HepG2 (cell line): ENCODE data around the gene MAP2K6. TPM values are rescaled to one million over a fixed set of nuclear protein-coding genes. Genes with fewer than 3 reads are reported as not detected.

Experiments used
- ATAC-seq: fragments of 200-7000 bp; cut with Tn5 transposase; 3 replicates; pipeline ENCODE4 v1.9.1; 2020; ENCODE audit warnings: mild to moderate bottlenecking, moderate library complexity
- Bru-seq: library from RNA; stranded (reverse); fragments of 400-500 nt; gene quantifications from one replicate; lab custom pipeline; 2021; lab: Mats Ljungman, UMichigan
- BruChase-seq, 2 experiments: library from RNA; stranded (reverse); fragments of 400-500 nt; gene quantifications; one replicate each; lab custom pipeline; 2021; lab: Mats Ljungman, UMichigan
- BruUV-seq: library from RNA; stranded (reverse); fragments of 400-500 nt; replicated peaks from 2 replicates; lab custom pipeline; 2021; lab: Mats Ljungman, UMichigan
- CTCF ChIA-PET: fragments of 300-600 bp; formaldehyde crosslinking; extraction: SDS; loops from one replicate; lab custom pipeline; 2021; ENCODE audit warnings: low total read pairs, inconsistent platforms, low intra/inter-chr PET ratio; lab: Yijun Ruan, JAX
- POLR2A ChIA-PET: fragments of 350-600 bp; sonication (Branson Sonifier 250); formaldehyde crosslinking; loops from one replicate; lab custom pipeline; 2020; ENCODE audit warnings: antibody characterized with exemption, inconsistent platforms; lab: Yijun Ruan, JAX
- DNase-seq: peaks from one replicate; pipeline ENCODE4 v3.0.0-alpha.2; 2015; ENCODE audit warnings: low spot score
- FAIRE-seq: peaks from 3 replicates; lab custom pipeline; 2011; peaks lifted over from hg19 to GRCh38; lab: Jason Lieb, UNC
- H2AFZ ChIP-seq: one replicate; pipeline ENCODE4 v1.6.1; 2011; ENCODE audit warnings: low read length, inconsistent platforms
- H3K27ac ChIP-seq: fragments of 300-600 bp; 3 replicates; pipeline ENCODE4 v1.8.0; 2011; ENCODE audit warnings: mixed run types, mild to moderate bottlenecking, mixed read lengths, low read length, inconsistent platforms; ENCODE audit not compliant: insufficient read depth; ENCODE audit errors: extremely low read length
- H3K27me3 ChIP-seq, 2 experiments: fragments of 200-600 bp in 1 of 2; 2 replicates in 1 of 2; 3 replicates in 1 of 2; pipeline versions ENCODE4 v1.6.0 to v1.8.0; 2011; ENCODE audit warnings: low read length in 2 of 2, mild to moderate bottlenecking in 2 of 2, moderate library complexity in 2 of 2, inconsistent platforms in 1 of 2; ENCODE audit not compliant: insufficient read depth in 2 of 2, control insufficient read depth in 1 of 2
- H3K36me3 ChIP-seq, 2 experiments: fragments of 200-600 bp in 1 of 2; replicated peaks in 1 of 2; 2 replicates in 1 of 2; 3 replicates in 1 of 2; pipeline versions ENCODE4 v1.5.1 to v1.8.0; 2011; ENCODE audit warnings: low read length in 2 of 2, inconsistent platforms in 1 of 2; ENCODE audit not compliant: insufficient read depth in 2 of 2, control insufficient read depth in 1 of 2
- H3K4me1 ChIP-seq: 2 replicates; pipeline ENCODE4 v1.5.1; 2012; ENCODE audit warnings: low read length, inconsistent platforms; ENCODE audit not compliant: insufficient read depth
- H3K4me2 ChIP-seq: 2 replicates; pipeline ENCODE4 v1.6.0; 2011; ENCODE audit warnings: low read depth, low read length, inconsistent platforms
- H3K4me3 ChIP-seq, 3 experiments: fragments of 200-600 bp in 1 of 3; sonication (generic), shearing (Covaris generic) in 1 of 3; replicated peaks in 1 of 3; 2 replicates each; pipeline ENCODE4 v1.5.1; 2011 to 2016; ENCODE audit warnings: low read length in 3 of 3, inconsistent platforms in 2 of 3, low read depth in 2 of 3, mild to moderate bottlenecking in 2 of 3, control low read depth in 1 of 3, mixed read lengths in 1 of 3; ENCODE audit not compliant: insufficient read depth in 1 of 3
- H3K79me2 ChIP-seq: one replicate; pipeline ENCODE4 v1.6.1; 2011; ENCODE audit warnings: low read length, inconsistent platforms; ENCODE audit not compliant: insufficient read depth
- H3K9ac ChIP-seq: 2 replicates; pipeline ENCODE4 v1.6.0; 2011; ENCODE audit warnings: mild to moderate bottlenecking, low read depth, low read length, inconsistent platforms; ENCODE audit not compliant: insufficient read depth
- H3K9me3 ChIP-seq: 2 replicates; pipeline ENCODE4 v1.5.1; 2012; ENCODE audit warnings: mild to moderate bottlenecking, low read length
- H4K20me1 ChIP-seq: 2 replicates; pipeline ENCODE4 v1.6.0; 2011; ENCODE audit warnings: inconsistent platforms, mild to moderate bottlenecking, low read length, moderate library complexity; ENCODE audit not compliant: insufficient read depth
- ATM ChIP-seq: fragments of 450-650 bp; IDR thresholded peaks from 2 replicates; pipeline ENCODE4 v1.7.1; 2017; ENCODE audit warnings: mild to moderate bottlenecking, borderline replicate concordance
- HDAC6 ChIP-seq: fragments of 200-600 bp; sonication (generic); IDR thresholded peaks from 2 replicates; pipeline ENCODE4 v1.7.0; 2017; ENCODE audit warnings: mild to moderate bottlenecking, antibody characterized with exemption, low read length, low read depth
- HOXA9 ChIP-seq: sonication (generic); formaldehyde crosslinking; IDR thresholded peaks from 2 replicates; pipeline ENCODE4 v1.8.1; 2022; ENCODE audit warnings: missing genetic modification reagents, mild to moderate bottlenecking, moderate library complexity, borderline replicate concordance
- NAIF1 ChIP-seq: sonication (generic); formaldehyde crosslinking; IDR thresholded peaks from 2 replicates; pipeline ENCODE4 v1.5.0; 2020; ENCODE audit warnings: mild to moderate bottlenecking, missing genetic modification reagents, borderline replicate concordance
- NONO ChIP-seq, 2 experiments: fragments of 450-650 bp in 1 of 2; sonication (generic) in 1 of 2; formaldehyde crosslinking in 1 of 2; IDR thresholded peaks in 1 of 2; conservative IDR thresholded peaks in 1 of 2; 2 replicates each; pipeline versions ENCODE4 v1.6.1 to v1.8.0; 2017 to 2022; ENCODE audit warnings: mild to moderate bottlenecking in 1 of 2, missing genetic modification reagents in 1 of 2, moderate library complexity in 1 of 2
- PAF1 ChIP-seq: IDR thresholded peaks from 2 replicates; pipeline ENCODE4 v1.6.1; 2016; ENCODE audit warnings: missing genetic modification reagents, missing compliant biosample characterization
- SMYD3 ChIP-seq: sonication (generic); formaldehyde crosslinking; IDR thresholded peaks from 2 replicates; pipeline ENCODE4 v1.8.1; 2023; ENCODE audit warnings: mild to moderate bottlenecking, missing genetic modification reagents
- ZBTB3 ChIP-seq: sonication (generic); formaldehyde crosslinking; IDR thresholded peaks from 2 replicates; pipeline ENCODE4 v1.4.0; 2020; ENCODE audit warnings: low read depth, mild to moderate bottlenecking, moderate library complexity, missing genetic modification reagents, borderline replicate concordance
- ZMYM2 ChIP-seq: sonication (generic); formaldehyde crosslinking; IDR thresholded peaks from 2 replicates; pipeline ENCODE4 v1.8.0; 2022; ENCODE audit warnings: mild to moderate bottlenecking, missing genetic modification reagents
- ZNF253 ChIP-seq: sonication (generic); formaldehyde crosslinking; IDR thresholded peaks from 2 replicates; pipeline ENCODE4 v1.8.0; 2022; ENCODE audit warnings: mild to moderate bottlenecking, missing genetic modification reagents, borderline replicate concordance
- ZNF333 ChIP-seq: sonication (generic); formaldehyde crosslinking; IDR thresholded peaks from 2 replicates; pipeline ENCODE4 v1.4.0; 2020; ENCODE audit warnings: mild to moderate bottlenecking, missing genetic modification reagents, borderline replicate concordance
- ZNF546 ChIP-seq: sonication (generic); formaldehyde crosslinking; conservative IDR thresholded peaks from 2 replicates; pipeline ENCODE4 v1.8.1; 2023; ENCODE audit warnings: mild to moderate bottlenecking, missing genetic modification reagents
- WGBS: methylation state at CpG from one replicate; pipeline ENCODE4 v1.1.6; 2017; ENCODE audit warnings: low lambda C conversion rate; 5-methylcytosine and 5-hydroxymethylcytosine counted together
- in situ Hi-C: cut with HindIII; loops from 2 replicates; pipeline ENCODE4 v1.10.0; 2017; ENCODE audit warnings: low pct_unique_long_range_greater_than_20kb; ENCODE audit not compliant: extremely low pct_ligation_motif_present
- intact Hi-C: fragments of 100-400 bp; cut with micrococcal nuclease; formaldehyde crosslinking; loops from one replicate; pipeline ENCODE4 v1.10.0; 2022; ENCODE audit not compliant: unreplicated experiment
- long read RNA-seq, 2 experiments: library from RNA in 1 of 2; library from polyadenylated mRNA in 1 of 2; stranded (forward) in 1 of 2; unstranded in 1 of 2; transcript quantifications; one replicate each; pipeline ENCODE4 v2.0.0, GENCODE V29; 2019 to 2022
- polyA minus RNA-seq, 3 experiments: library from RNA; depleted of rRNA, polyadenylated mRNA; stranded (reverse); fragments of >200 nt; gene quantifications; 2 replicates each; pipeline ENCODE4 v1.2.3, GENCODE V29; 2011; ENCODE audit warnings: low replicate concordance in 1 of 3
- polyA plus RNA-seq, 8 experiments: library from polyadenylated mRNA; depleted of rRNA in 3 of 8; stranded (reverse) in 7 of 8; unstranded in 1 of 8; fragments of >200 nt; fragmentation: Illumina TruSeq in 4 of 8; extraction: Trizol in 4 of 8; gene quantifications; 2 replicates each; pipeline versions ENCODE4 v1.2.1 to v1.2.3, GENCODE V29; 2011 to 2016; ENCODE audit warnings: low read depth in 4 of 8, missing spikeins in 1 of 8, mixed read lengths in 1 of 8; ENCODE audit not compliant: insufficient read depth in 1 of 8
- total RNA-seq, 5 experiments: library from RNA; depleted of rRNA; stranded (reverse); fragments of >200 nt; fragmentation: Illumina TruSeq; extraction: Trizol; gene quantifications; 2 replicates each; pipeline ENCODE4 v1.2.3, GENCODE V29; 2016; ENCODE audit warnings: low read depth in 1 of 5
- TF ChIP-seq, protein P1 (sequence below): sonication (generic); formaldehyde crosslinking; IDR thresholded peaks from 2 replicates; pipeline ENCODE4 v1.4.0; 2020; ENCODE audit warnings: missing genetic modification reagents
- TF ChIP-seq, protein P2 (sequence below): sonication (generic); formaldehyde crosslinking; IDR thresholded peaks from 2 replicates; pipeline ENCODE4 v1.4.0; 2020; ENCODE audit warnings: mild to moderate bottlenecking, missing genetic modification reagents

Gene MAP2K6
- total RNA-seq (2016; rRNA removed; fragmentation: Illumina TruSeq; extraction: Trizol) (33.6 and 48.4 TPM in 2 replicates), polyA plus RNA-seq (2011; rRNA removed) (3.5 and 5.1 TPM in 2 replicates), polyA minus RNA-seq (2011; rRNA and poly(A)+ RNA removed; ENCODE audit: low replicate concordance) (7.3 and 29.0 TPM in 2 replicates), Bru-seq, nascent RNA (percentile 50 among the genes with signal in this experiment), BruChase-seq, experiment 1, labeled RNA remaining after a 6-hour chase (percentile 50 among the genes with signal in this experiment), BruChase-seq, experiment 2, labeled RNA remaining after a 2-hour chase (percentile 47 among the genes with signal in this experiment)
- total RNA-seq (2016; cell fraction: cytosol; rRNA removed; fragmentation: Illumina TruSeq; extraction: Trizol; ENCODE audit: low read depth), result 18.3 and 21.7 TPM in 2 replicates
- 36.2 and 45.7 TPM in 2 replicates for total RNA-seq (2016; cell fraction: insoluble cytoplasmic fraction; rRNA removed; fragmentation: Illumina TruSeq; extraction: Trizol)
- total RNA-seq (2016; cell fraction: membrane; rRNA removed; fragmentation: Illumina TruSeq; extraction: Trizol), result 39.5 and 42.7 TPM in 2 replicates
- 16.9 and 22.6 TPM in 2 replicates for total RNA-seq (2016; cell fraction: nucleus; rRNA removed; fragmentation: Illumina TruSeq; extraction: Trizol)
- polyA plus RNA-seq (2011; cell fraction: cytosol; rRNA removed), result 3.0 and 3.9 TPM in 2 replicates
- 1.6 and 1.8 TPM in 2 replicates for polyA plus RNA-seq (2011; cell fraction: nucleus; rRNA removed)
- polyA plus RNA-seq (2012), result 4.5 and 5.8 TPM in 2 replicates
- 14.9 and 18.7 TPM in 2 replicates for polyA plus RNA-seq (2016; cell fraction: cytosol; fragmentation: Illumina TruSeq; extraction: Trizol; ENCODE audit: low read depth)
- polyA plus RNA-seq (2016; cell fraction: insoluble cytoplasmic fraction; fragmentation: Illumina TruSeq; extraction: Trizol; ENCODE audit: low read depth), result 28.6 and 35.3 TPM in 2 replicates
- 23.6 and 28.6 TPM in 2 replicates for polyA plus RNA-seq (2016; cell fraction: membrane; fragmentation: Illumina TruSeq; extraction: Trizol; ENCODE audit: low read depth)
- polyA plus RNA-seq (2016; cell fraction: nucleus; fragmentation: Illumina TruSeq; extraction: Trizol; ENCODE audit: insufficient read depth, low read depth), result 13.3 and 14.0 TPM in 2 replicates
- 3.5 and 4.1 TPM in 2 replicates for polyA minus RNA-seq (2011; cell fraction: cytosol; rRNA and poly(A)+ RNA removed)
- 7.3 and 9.3 TPM in 2 replicates for polyA minus RNA-seq (2011; cell fraction: nucleus; rRNA and poly(A)+ RNA removed)
- long read RNA-seq, experiment 1, full-length matches to known transcripts, result 10 of 13 reads
- long read RNA-seq, experiment 1, partial matches to known transcripts, result 0 of 13 reads
- long read RNA-seq, experiment 1, other reads (novel, unspliced or antisense), result 3 of 13 reads
- long read RNA-seq, experiment 2, full-length matches to known transcripts, result 7 of 16 reads
- long read RNA-seq, experiment 2, partial matches to known transcripts, result 0 of 16 reads
- long read RNA-seq, experiment 2, other reads (novel, unspliced or antisense), result 9 of 16 reads

DNA sequence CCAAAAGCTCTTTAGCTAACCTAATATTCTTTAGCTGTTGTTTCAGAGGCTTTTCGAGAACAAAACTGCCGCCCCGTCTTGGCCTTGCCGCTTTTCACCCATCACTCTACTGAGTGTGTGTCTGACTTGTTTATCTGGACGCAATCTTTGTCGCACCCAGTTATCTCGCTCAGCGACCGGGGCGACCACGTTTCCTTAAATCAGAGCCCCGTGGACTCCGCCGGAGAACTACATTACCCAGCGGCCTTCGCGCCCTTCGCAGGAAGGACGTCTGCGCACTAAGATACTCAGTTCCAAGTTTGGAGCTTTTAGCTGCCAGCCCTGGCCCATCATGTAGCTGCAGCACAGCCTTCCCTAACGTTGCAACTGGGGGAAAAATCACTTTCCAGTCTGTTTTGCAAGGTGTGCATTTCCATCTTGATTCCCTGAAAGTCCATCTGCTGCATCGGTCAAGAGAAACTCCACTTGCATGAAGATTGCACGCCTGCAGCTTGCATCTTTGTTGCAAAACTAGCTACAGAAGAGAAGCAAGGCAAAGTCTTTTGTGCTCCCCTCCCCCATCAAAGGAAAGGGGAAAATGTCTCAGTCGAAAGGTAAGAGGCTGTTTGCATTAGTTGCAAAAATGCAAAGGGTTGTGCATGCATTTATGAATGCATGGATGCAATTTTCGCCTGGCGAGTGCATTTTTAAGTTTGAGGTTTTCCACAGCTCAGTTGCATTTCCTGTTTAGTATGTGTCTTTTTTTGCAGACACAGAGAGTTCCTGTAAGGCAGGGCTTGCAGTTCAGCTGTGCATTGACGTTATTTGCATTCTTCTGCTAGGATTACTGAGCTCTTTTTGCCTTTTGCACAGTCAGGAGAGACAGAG lies at the start of gene MAP2K6:
TSS of gene MAP2K6 (plus strand) at position 290 of the 867 bp plus-strand sequence. CDS start at position 578, 288 bp downstream.
- H3K4me3 ChIP-seq, result peak within 1 kb of the TSS; percentile 67 to 73 (median 72)
- peaks cover 28% of the 10 kb centered on the region for H3K4me1 ChIP-seq
- DNase-seq (peak; percentile 77), ATAC-seq (peak; percentile 99), FAIRE-seq (peak; percentile 93)
- ChIA-PET POLR2A (interaction anchor here (0.6 to 1.7 kb wide), 6 partner anchors 11 to 88 kb away, joined by 3 to 13 read pairs (median 6); partner anchors contain the start of gene ABCA5), CTCF (no interaction called here)
- peaks cover 3% of the 10 kb centered on the region for H3K79me2 ChIP-seq
- no peaks in the 10 kb centered on the region for H3K36me3 ChIP-seq
- peak within 1 kb of the TSS; percentile 96 for H3K4me2 ChIP-seq
- under 1% methylated on average over 26 of the region's 27 CpGs for WGBS
- BruUV-seq, result no TSS peak
- H2AFZ ChIP-seq, result peak within 1 kb of the TSS; percentile 100
- H3K27me3 ChIP-seq, result no peaks in the 10 kb centered on the region; a peak in 1 of 5 replicates
- intact Hi-C loops, result loop anchor here (5.0 kb wide), 2 partner anchors 88 to 108 kb away; no protein-coding TSS in a partner anchor
- no peaks in the 10 kb centered on the region for H4K20me1 ChIP-seq
- H3K27ac ChIP-seq, result peak within 1 kb of the TSS; percentile 55
- H3K9me3 ChIP-seq, result no peaks in the 10 kb centered on the region
- H3K9ac ChIP-seq, result peak within 1 kb of the TSS; percentile 63
- in situ Hi-C loops, result no loop called here
- TF ChIP-seq HDAC6 (no peak), ZNF333 (CRISPR knock-in tag) (no peak), ATM (no peak), PAF1 (CRISPR knock-in tag) (no peak), ZBTB3 (CRISPR knock-in tag) (no peak), SMYD3 (CRISPR knock-in tag) (no peak), HOXA9 (CRISPR knock-in tag) (no peak), NONO (IDR thresholded peaks at IDR 0.05) (no peak), NONO (CRISPR knock-in tag; conservative IDR thresholded peaks at IDR 0.05) (no peak), ZMYM2 (CRISPR knock-in tag) (peak; percentile 36; the same call in 1 of the 2 replicates), NAIF1 (CRISPR knock-in tag) (0 out of 2 replicates have a peak, but pooled peaks have one; percentile 34), ZNF253 (CRISPR knock-in tag) (no peak), ZNF546 (CRISPR knock-in tag) (no peak)
- TF ChIP-seq, protein P1, sequence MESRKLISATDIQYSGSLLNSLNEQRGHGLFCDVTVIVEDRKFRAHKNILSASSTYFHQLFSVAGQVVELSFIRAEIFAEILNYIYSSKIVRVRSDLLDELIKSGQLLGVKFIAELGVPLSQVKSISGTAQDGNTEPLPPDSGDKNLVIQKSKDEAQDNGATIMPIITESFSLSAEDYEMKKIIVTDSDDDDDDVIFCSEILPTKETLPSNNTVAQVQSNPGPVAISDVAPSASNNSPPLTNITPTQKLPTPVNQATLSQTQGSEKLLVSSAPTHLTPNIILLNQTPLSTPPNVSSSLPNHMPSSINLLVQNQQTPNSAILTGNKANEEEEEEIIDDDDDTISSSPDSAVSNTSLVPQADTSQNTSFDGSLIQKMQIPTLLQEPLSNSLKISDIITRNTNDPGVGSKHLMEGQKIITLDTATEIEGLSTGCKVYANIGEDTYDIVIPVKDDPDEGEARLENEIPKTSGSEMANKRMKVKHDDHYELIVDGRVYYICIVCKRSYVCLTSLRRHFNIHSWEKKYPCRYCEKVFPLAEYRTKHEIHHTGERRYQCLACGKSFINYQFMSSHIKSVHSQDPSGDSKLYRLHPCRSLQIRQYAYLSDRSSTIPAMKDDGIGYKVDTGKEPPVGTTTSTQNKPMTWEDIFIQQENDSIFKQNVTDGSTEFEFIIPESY (CRISPR knock-in tag), result no peak
- TF ChIP-seq, protein P2, sequence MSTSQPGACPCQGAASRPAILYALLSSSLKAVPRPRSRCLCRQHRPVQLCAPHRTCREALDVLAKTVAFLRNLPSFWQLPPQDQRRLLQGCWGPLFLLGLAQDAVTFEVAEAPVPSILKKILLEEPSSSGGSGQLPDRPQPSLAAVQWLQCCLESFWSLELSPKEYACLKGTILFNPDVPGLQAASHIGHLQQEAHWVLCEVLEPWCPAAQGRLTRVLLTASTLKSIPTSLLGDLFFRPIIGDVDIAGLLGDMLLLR (CRISPR knock-in tag), result no peak
